Esophagus muscularis mucosa (tissue), 4 donors: ENCODE data around the gene SEMA3G.

Source experiments
- EP300 ChIP-seq: sonication (generic); formaldehyde crosslinking; IDR thresholded peaks from one replicate; pipeline ENCODE4 v1.6.1; 2017; ENCODE audit warnings: antibody characterized with exemption
- POLR2A ChIP-seq: fragments of 450-650 bp; IDR thresholded peaks from one replicate; pipeline ENCODE4 v1.6.1; 2017; ENCODE audit warnings: antibody characterized with exemption, moderate library complexity, mild to moderate bottlenecking, low read depth
- POLR2AphosphoS5 ChIP-seq, 2 donors: sonication (generic); formaldehyde crosslinking; IDR thresholded peaks; one replicate each; pipeline ENCODE4 v1.6.1; 2017; ENCODE audit warnings: antibody characterized with exemption in 2 of 2
- TF ChIP-seq, protein P1 (sequence below), 3 experiments: fragments of 200-600 bp in 2 of 3; fragments of 450-650 bp in 1 of 3; sonication (generic) in 2 of 3; IDR thresholded peaks; one replicate each; pipeline ENCODE4 v1.5.1; 2017 to 2019; ENCODE audit warnings: antibody characterized with exemption in 3 of 3, mild to moderate bottlenecking in 2 of 3, moderate library complexity in 1 of 3

DNA sequence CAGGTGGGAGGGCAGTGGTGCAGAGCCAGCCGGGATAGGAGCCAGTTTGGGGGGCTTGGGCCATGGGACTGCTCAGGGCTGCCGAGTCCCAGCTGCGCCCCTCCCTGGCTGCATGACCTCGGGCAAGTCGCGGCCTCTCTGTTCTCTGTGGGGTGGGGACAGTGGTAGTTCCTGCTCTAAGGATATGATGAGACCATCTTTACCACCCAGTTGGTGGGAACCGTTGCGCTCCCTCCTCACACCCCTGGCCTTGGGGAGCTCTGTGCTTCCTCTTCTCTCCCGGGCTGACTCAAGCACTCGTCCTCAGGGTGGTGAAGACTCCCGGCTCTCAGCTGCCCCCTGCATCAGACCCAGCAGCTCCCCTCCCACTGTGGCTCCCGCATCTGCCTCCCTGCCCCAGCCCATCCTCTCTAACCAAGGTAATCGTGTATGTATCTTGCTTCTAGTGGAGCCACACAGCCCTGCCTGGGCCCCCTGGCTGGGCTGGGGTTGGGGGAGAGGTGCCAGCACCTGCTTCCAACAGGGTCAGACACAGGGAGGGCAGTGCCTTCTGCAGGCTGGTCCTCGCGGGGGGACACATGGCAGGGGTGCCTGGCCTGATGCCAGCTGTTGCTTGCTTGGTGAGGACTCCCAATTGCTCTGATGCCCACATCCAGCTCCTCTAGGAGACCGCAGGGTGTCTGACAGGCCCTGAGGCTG is 35.1 kb upstream of the SEMA3G start:
- TF ChIP-seq, protein P1, sequence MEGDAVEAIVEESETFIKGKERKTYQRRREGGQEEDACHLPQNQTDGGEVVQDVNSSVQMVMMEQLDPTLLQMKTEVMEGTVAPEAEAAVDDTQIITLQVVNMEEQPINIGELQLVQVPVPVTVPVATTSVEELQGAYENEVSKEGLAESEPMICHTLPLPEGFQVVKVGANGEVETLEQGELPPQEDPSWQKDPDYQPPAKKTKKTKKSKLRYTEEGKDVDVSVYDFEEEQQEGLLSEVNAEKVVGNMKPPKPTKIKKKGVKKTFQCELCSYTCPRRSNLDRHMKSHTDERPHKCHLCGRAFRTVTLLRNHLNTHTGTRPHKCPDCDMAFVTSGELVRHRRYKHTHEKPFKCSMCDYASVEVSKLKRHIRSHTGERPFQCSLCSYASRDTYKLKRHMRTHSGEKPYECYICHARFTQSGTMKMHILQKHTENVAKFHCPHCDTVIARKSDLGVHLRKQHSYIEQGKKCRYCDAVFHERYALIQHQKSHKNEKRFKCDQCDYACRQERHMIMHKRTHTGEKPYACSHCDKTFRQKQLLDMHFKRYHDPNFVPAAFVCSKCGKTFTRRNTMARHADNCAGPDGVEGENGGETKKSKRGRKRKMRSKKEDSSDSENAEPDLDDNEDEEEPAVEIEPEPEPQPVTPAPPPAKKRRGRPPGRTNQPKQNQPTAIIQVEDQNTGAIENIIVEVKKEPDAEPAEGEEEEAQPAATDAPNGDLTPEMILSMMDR (IDR thresholded peaks at IDR 0.05), result no peak
- no peak for TF ChIP-seq POLR2A
- TF ChIP-seq POLR2AphosphoS5 (IDR thresholded peaks at IDR 0.05), result no peak
- TF ChIP-seq EP300, result no peak
